ENCODE results near the gene KRT20.

KRT20 gene

GRCh38 chr17:40846515-40847144 is 38.4 kb downstream of the KRT20 start:
- Histone ChIP-seq H3K36me3 (replicated peaks; ENCODE audit: insufficient read depth, low read length) (no peaks in the 10 kb centered on the region), H3K9me3 (replicated peaks; ENCODE audit: insufficient read depth, low read length) (no peaks in the 10 kb centered on the region), H3F3A (ENCODE audit: insufficient read depth, low read length) (0 out of 2 replicates have a peak, but pooled peaks cover 2% of the 10 kb centered on the region), H3K79me2 (ENCODE audit: low read length) (no peaks in the 10 kb centered on the region), H4K20me1 (ENCODE audit: insufficient read depth, low read length) (no peaks in the 10 kb centered on the region), H3K9ac (ENCODE audit: low read length) (no peak overlapping the region), H3K4me3 (ENCODE audit: low read length) (no peak overlapping the region), H3K9me2 (replicated peaks; ENCODE audit: insufficient read depth, low read length) (no peaks in the 10 kb centered on the region), H3K4me2 (ENCODE audit: low read depth, low read length) (no peak overlapping the region), H2AFZ (ENCODE audit: low read length) (no peak overlapping the region), H3K4me1 (ENCODE audit: low read length) (peaks cover 14% of the 10 kb centered on the region), H3K27me3 (replicated peaks; ENCODE audit: insufficient read depth, low read length) (no peaks in the 10 kb centered on the region), H3K27ac (ENCODE audit: low read length) (no peak overlapping the region)
- TF ChIP-seq, protein P1, sequence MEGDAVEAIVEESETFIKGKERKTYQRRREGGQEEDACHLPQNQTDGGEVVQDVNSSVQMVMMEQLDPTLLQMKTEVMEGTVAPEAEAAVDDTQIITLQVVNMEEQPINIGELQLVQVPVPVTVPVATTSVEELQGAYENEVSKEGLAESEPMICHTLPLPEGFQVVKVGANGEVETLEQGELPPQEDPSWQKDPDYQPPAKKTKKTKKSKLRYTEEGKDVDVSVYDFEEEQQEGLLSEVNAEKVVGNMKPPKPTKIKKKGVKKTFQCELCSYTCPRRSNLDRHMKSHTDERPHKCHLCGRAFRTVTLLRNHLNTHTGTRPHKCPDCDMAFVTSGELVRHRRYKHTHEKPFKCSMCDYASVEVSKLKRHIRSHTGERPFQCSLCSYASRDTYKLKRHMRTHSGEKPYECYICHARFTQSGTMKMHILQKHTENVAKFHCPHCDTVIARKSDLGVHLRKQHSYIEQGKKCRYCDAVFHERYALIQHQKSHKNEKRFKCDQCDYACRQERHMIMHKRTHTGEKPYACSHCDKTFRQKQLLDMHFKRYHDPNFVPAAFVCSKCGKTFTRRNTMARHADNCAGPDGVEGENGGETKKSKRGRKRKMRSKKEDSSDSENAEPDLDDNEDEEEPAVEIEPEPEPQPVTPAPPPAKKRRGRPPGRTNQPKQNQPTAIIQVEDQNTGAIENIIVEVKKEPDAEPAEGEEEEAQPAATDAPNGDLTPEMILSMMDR (IDR thresholded peaks at IDR 0.05; ENCODE audit: low read length), result no peak
- no peak for TF ChIP-seq EZH2 (optimal IDR thresholded peaks at IDR 0.05; ENCODE audit: low read depth, low read length)
- TF ChIP-seq EZH2phosphoT487 (IDR thresholded peaks at IDR 0.05; ENCODE audit: low read length), result no peak
- DNase-seq, result peak; percentile 8

- Histone ChIP-seq H3K9me3 (replicated peaks; ENCODE audit: insufficient read depth, low read length) (no peaks in the 10 kb centered on the region), H3K9ac (ENCODE audit: low read length) (no peak overlapping the region), H3K27me3 (replicated peaks; ENCODE audit: insufficient read depth, low read length) (no peaks in the 10 kb centered on the region), H4K20me1 (ENCODE audit: insufficient read depth, low read length) (no peaks in the 10 kb centered on the region), H3K4me3 (ENCODE audit: low read length) (no peak overlapping the region), H3K4me2 (ENCODE audit: low read depth, low read length) (no peak overlapping the region), H3K27ac (ENCODE audit: low read length) (no peak overlapping the region), H3K9me2 (replicated peaks; ENCODE audit: insufficient read depth, low read length) (no peaks in the 10 kb centered on the region), H3K36me3 (replicated peaks; ENCODE audit: insufficient read depth, low read length) (no peaks in the 10 kb centered on the region), H3K79me2 (ENCODE audit: low read length) (no peaks in the 10 kb centered on the region), H2AFZ (ENCODE audit: low read length) (no peak overlapping the region), H3K4me1 (ENCODE audit: low read length) (peaks cover 14% of the 10 kb centered on the region), H3F3A (ENCODE audit: insufficient read depth, low read length) (0 out of 2 replicates have a peak, but pooled peaks cover 2% of the 10 kb centered on the region)
- no peak for TF ChIP-seq EZH2phosphoT487 (IDR thresholded peaks at IDR 0.05; ENCODE audit: low read length)
- no peak for TF ChIP-seq EZH2 (optimal IDR thresholded peaks at IDR 0.05; ENCODE audit: low read depth, low read length)
- TF ChIP-seq, protein P1 (IDR thresholded peaks at IDR 0.05; ENCODE audit: low read length), result no peak
- no peak for DNase-seq
Observed at GRCh38 chr17:40844671-40845107, 40.4 kb downstream of the KRT20 start.

DNA sequence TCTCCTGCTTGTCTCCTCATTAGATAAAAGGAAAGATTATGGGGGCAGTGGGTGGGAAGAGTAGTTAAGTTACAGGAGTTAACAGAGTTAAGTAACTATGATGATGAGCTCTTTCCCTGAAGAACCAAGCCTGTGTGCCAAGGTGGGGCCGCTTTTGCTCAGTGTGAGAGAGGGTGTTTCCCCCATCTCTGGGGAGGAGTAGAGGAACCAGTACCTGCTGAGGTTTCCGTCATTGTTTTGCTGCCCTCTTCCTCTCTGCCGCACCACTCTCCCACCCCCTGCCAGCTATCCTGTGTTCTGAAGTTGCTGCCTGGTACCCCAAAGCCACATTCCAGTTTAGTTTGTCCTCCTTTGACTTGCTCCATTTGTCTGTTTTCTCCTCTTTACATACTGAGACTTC is 41.8 kb downstream of the KRT20 start:
- Histone ChIP-seq H3K9me3 (replicated peaks; ENCODE audit: insufficient read depth, low read length) (no peaks in the 10 kb centered on the region), H3K4me2 (ENCODE audit: low read depth, low read length) (no peak overlapping the region), H3K9me2 (replicated peaks; ENCODE audit: insufficient read depth, low read length) (no peaks in the 10 kb centered on the region), H3K27me3 (replicated peaks; ENCODE audit: insufficient read depth, low read length) (no peaks in the 10 kb centered on the region), H3K27ac (ENCODE audit: low read length) (no peak overlapping the region), H4K20me1 (ENCODE audit: insufficient read depth, low read length) (no peaks in the 10 kb centered on the region), H3K36me3 (replicated peaks; ENCODE audit: insufficient read depth, low read length) (no peaks in the 10 kb centered on the region), H3K4me3 (ENCODE audit: low read length) (no peak overlapping the region), H3K79me2 (ENCODE audit: low read length) (no peaks in the 10 kb centered on the region), H2AFZ (ENCODE audit: low read length) (no peak overlapping the region), H3K9ac (ENCODE audit: low read length) (no peak overlapping the region), H3K4me1 (ENCODE audit: low read length) (peaks cover 1% of the 10 kb centered on the region), H3F3A (ENCODE audit: insufficient read depth, low read length) (no peaks in the 10 kb centered on the region)
- TF ChIP-seq, protein P1 (IDR thresholded peaks at IDR 0.05; ENCODE audit: low read length), result no peak
- TF ChIP-seq EZH2 (optimal IDR thresholded peaks at IDR 0.05; ENCODE audit: low read depth, low read length) (no peak), EZH2phosphoT487 (IDR thresholded peaks at IDR 0.05; ENCODE audit: low read length) (no peak)
- no peak for DNase-seq

All from MM.1S (cell line).